ENCODE measurements around the gene ZBED4. TPM values are rescaled to one million over a fixed set of nuclear protein-coding genes. Genes with fewer than 3 reads are reported as not detected.

The ZBED4 gene
- total and polyA plus RNA-seq, 2 experiments from 2014 or later = 11.1 to 18.4 TPM

DNA sequence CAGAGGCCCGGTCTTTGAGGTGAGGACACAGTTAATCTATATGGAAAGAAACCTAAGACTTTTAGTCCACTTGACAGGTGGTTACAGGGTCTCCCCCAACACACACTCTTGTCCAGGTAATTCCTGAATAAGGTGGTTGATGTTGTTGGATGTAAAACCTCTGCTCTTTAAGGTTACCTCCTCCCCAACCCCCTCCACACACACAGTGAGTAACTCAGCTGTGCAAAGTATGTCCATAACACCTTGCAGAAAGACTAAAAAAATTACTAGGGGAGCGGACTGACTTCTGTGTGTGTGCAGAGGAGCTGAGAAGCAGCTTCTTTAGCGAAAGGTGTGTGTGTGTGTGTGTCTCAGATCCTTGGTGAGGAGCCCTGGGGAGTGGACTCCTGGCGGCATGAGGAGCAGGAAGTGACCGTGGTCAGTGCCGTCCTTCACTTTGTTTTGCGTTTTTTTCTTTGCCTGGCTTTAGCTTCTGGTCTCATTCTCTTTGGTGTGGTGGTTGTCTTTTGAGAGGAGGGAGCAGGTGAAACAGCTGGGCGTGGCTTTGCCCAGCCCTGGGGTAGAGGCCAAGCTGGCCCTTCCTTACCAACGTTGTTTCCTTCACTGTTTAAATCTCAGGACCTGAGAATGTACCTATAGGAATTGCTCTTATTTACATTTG lies 1.7 kb downstream of the ZBED4 start:
- no peaks in the 10 kb centered on the region for H3K9me3 ChIP-seq (ENCODE audit: low read depth)
- no peak overlapping the region for H3K27ac ChIP-seq
- TF ChIP-seq, protein P1, sequence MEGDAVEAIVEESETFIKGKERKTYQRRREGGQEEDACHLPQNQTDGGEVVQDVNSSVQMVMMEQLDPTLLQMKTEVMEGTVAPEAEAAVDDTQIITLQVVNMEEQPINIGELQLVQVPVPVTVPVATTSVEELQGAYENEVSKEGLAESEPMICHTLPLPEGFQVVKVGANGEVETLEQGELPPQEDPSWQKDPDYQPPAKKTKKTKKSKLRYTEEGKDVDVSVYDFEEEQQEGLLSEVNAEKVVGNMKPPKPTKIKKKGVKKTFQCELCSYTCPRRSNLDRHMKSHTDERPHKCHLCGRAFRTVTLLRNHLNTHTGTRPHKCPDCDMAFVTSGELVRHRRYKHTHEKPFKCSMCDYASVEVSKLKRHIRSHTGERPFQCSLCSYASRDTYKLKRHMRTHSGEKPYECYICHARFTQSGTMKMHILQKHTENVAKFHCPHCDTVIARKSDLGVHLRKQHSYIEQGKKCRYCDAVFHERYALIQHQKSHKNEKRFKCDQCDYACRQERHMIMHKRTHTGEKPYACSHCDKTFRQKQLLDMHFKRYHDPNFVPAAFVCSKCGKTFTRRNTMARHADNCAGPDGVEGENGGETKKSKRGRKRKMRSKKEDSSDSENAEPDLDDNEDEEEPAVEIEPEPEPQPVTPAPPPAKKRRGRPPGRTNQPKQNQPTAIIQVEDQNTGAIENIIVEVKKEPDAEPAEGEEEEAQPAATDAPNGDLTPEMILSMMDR (IDR thresholded peaks at IDR 0.05; ENCODE audit: low read depth, low read length) = no peak
- no peak overlapping the region for H3K4me3 ChIP-seq
- H3K36me3 ChIP-seq = no peaks in the 10 kb centered on the region
- peaks cover 8% of the 10 kb centered on the region for H3K4me1 ChIP-seq (ENCODE audit: low read depth)
- DNase-seq (ENCODE audit: low read depth in 1 of 2, low spot score in 1 of 2) = peak in 1 of 2 donors; percentile 27
- H3K27me3 ChIP-seq = peaks cover 23% of the 10 kb centered on the region

DNA sequence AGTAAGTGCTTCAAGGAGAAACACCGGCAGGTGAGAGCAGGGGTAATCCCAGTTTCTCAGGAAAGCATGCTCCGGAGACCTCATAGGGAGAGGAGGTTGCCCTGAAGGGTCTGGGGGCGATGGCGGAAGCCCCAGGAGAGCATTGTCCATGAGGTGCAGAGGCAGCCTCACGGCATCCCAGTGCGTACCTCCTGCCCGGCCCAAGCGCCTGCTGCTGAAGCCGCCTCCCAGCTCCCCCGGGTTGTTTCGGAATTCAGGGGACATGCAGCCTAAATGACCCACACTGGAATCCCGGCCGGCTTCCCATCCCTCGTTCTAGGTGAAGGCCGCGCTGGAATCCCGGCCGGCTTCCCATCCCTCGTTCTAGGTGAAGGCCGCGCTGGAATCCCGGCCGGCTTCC lies 2.7 kb downstream of the ZBED4 start:
- H3K27me3 ChIP-seq = peaks cover 14% of the 10 kb centered on the region
- TF ChIP-seq, protein P1 (IDR thresholded peaks at IDR 0.05; ENCODE audit: low read depth, low read length) = no peak
- H3K4me3 ChIP-seq = no peak overlapping the region
- H3K27ac ChIP-seq = no peak overlapping the region
- no peaks in the 10 kb centered on the region for H3K36me3 ChIP-seq
- no peak for DNase-seq (ENCODE audit: low read depth in 1 of 2, low spot score in 1 of 2)
- peaks cover 8% of the 10 kb centered on the region for H3K4me1 ChIP-seq (ENCODE audit: low read depth)
- no peaks in the 10 kb centered on the region for H3K9me3 ChIP-seq (ENCODE audit: low read depth)

DNA sequence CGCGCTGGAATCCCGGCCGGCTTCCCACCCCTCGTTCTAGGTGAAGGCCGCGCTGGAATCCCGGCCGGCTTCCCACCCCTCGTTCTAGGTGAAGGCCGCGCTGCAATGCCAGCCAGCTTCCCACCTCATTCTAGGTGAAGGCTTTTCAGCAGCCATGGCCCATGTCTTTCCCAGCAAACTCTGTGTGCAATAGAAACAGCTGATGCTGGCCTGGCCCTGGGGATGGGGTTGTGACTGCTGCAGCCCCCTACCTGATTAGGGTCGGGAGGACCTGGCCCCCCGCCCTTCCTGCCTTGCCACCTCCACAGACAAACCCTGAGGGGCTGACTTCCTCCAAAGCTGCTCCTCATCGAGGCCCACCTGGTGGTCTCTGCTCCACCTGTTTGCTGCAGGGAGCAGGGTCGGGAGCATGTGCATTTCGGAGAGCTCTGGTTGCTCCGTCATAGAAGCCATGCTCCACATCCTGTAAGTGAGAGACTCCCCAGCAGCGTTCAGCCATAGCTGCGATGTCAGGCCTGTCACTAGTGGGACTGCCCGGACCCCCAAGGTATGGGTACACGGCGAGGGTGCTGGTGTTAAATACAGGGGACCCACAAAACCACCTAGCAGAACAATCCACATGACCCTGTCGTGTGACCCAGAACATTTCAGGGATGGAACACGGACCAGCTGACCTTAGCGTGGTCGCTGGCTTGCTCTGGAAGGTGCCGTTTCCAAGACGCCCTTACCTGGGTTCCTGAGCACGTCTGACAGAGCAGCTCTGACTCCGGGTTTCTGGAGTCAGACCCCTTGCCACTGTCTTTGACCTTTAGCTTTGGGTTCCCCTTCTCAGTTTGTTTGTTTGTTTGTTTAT lies 3.3 kb downstream of the ZBED4 start:
- H3K27ac ChIP-seq = no peak overlapping the region

DNA sequence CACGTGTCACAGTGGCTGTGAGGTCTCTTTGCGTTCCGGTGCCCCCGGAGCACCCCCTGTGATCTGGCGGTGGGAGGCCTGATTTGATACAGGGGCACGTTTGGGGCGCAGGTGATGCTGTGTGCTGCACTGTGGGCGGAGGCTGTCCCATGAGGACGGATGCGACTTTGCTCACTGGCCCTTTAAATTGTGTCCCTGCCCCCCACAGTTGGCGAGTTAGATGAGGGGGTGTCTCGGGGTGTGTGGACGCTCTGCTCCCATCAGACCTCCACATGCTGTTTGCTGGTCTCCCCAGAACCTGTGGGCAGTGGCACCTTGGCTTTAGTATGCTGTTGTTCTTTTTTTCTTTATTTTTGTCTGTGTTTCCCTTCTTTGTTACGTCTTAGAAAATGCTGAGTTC lies 5.2 kb downstream of the ZBED4 start:
- no peak overlapping the region for H3K4me3 ChIP-seq
- TF ChIP-seq, protein P1 (IDR thresholded peaks at IDR 0.05; ENCODE audit: low read depth, low read length) = no peak
- H3K27me3 ChIP-seq = no peaks in the 10 kb centered on the region
- no peak overlapping the region for H3K27ac ChIP-seq
- H3K9me3 ChIP-seq (ENCODE audit: low read depth) = no peaks in the 10 kb centered on the region
- no peak for DNase-seq (ENCODE audit: low read depth in 1 of 2, low spot score in 1 of 2)
- no peaks in the 10 kb centered on the region for H3K36me3 ChIP-seq
- peaks cover 8% of the 10 kb centered on the region for H3K4me1 ChIP-seq (ENCODE audit: low read depth)

More for the DNA sequence above, 3.3 kb downstream of the ZBED4 start:
- peaks cover 7% of the 10 kb centered on the region for H3K27me3 ChIP-seq
- DNase-seq (ENCODE audit: low read depth in 1 of 2, low spot score in 1 of 2) = no peak
- no peaks in the 10 kb centered on the region for H3K36me3 ChIP-seq
- peaks cover 8% of the 10 kb centered on the region for H3K4me1 ChIP-seq (ENCODE audit: low read depth)
- TF ChIP-seq, protein P1 (IDR thresholded peaks at IDR 0.05; ENCODE audit: low read depth, low read length) = no peak
- H3K4me3 ChIP-seq = no peak overlapping the region
- no peaks in the 10 kb centered on the region for H3K9me3 ChIP-seq (ENCODE audit: low read depth)

DNA sequence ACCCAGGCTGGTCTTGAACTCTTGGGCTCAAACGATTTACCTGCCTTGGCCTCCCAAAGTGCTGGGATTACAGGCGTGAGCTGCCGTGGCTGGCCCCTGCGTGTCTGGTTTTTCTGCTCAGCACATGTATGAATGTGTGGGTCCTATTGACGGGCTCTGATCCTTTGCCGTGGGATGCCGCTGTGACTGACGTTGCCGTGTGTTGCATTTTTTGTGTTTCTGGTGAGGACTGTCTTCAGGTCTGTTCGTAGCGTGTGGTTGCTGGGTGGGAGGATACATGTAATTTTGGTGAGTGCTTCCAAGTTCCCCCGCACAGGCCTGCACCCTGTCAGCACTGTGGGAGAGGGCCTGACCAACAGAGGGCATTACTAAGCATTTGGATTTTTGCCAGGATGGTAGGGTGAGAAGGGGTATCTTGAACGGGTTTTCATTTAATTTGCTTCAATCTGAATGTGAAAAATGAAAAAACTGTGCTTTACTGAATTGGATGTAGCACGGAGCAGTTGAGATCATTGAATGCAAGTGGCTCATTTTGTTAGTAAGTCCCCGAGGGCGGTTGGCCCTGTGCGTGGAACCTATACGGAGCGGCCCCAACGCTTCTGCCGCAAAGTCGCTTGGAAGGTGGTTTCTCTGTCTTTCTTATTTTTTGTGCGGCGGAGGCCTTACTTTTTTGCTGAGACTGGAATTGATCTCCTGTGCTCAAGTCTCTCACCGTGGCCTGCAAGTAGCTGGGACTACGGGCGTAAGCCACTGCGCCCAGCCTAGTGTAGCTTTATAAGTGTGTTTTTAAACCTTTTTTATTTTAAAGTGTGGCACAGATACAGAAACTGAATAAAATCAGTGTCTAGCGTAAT lies 8.2 kb downstream of the ZBED4 start:
- no peak overlapping the region for H3K4me3 ChIP-seq
- DNase-seq (ENCODE audit: low read depth in 1 of 2, low spot score in 1 of 2) = peak in 1 of 2 donors; percentile 29
- H3K27ac ChIP-seq = no peak overlapping the region
- H3K36me3 ChIP-seq = no peaks in the 10 kb centered on the region
- no peaks in the 10 kb centered on the region for H3K27me3 ChIP-seq
- TF ChIP-seq, protein P1 (IDR thresholded peaks at IDR 0.05; ENCODE audit: low read depth, low read length) = no peak
- H3K4me1 ChIP-seq (ENCODE audit: low read depth) = no peaks in the 10 kb centered on the region
- H3K9me3 ChIP-seq (ENCODE audit: low read depth) = no peaks in the 10 kb centered on the region

Measured in cardiac muscle cell (in vitro differentiated cells and primary cell).